Medulla oblongata (tissue), 1 donor: Measurements from ENCODE around the gene IPO7.
A peak's percentile ranks its signal among the peaks of the same experiment; 100 is the strongest.
"Not testable (repeated sequence)": the region's sequence is repeated elsewhere in the genome, so short reads cannot be mapped to it uniquely, and the experiment has no call there.

ENCODE experiments used
- DNase-seq: peaks from one replicate; pipeline ENCODE4 v3.0.0-alpha.2; 2015; ENCODE audit errors: extremely low spot score

The IPO7 gene

DNA sequence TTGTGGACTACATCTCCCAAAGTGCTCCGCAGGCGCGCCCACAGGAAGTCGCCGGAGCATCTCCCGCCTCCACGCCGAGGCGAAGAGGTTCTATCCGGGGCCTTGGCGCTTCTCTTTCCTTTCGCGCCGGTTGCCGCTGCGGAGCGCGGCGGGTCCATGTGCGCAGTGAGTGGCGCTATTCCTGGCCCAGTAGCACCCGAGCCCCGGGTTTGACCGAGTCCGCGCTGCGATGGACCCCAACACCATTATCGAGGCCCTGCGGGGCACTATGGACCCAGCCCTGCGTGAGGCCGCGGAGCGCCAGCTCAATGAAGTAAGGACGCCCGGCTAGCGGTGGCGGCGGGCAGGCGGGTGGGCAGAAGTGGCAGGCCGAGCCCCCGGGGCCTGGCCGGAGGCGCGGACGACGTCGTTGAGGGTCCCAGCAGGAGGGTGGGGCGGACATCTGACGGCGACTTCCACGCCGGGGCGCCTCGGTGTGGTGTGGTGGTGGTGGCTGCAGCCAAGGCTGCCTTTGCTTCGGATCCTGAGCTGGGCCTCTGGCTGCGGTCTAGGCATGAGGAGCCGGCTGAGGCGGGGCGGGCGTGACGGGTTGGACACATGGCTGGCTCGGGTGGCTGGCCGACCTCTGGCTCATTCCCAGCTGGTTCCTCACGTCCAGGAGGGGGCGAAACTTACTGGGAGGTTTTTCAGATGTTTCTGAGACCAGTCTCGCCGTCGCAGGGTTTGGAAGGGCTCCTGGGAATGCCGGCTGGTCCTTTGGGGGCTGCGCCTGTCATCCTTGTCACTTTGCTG lies at the start of gene IPO7:
Gene IPO7, plus strand, starts transcription at position 118 of the 792 bp plus-strand sequence. Its CDS starts 112 bp downstream, at position 230.
- DNase-seq: peak; percentile 96

DNA sequence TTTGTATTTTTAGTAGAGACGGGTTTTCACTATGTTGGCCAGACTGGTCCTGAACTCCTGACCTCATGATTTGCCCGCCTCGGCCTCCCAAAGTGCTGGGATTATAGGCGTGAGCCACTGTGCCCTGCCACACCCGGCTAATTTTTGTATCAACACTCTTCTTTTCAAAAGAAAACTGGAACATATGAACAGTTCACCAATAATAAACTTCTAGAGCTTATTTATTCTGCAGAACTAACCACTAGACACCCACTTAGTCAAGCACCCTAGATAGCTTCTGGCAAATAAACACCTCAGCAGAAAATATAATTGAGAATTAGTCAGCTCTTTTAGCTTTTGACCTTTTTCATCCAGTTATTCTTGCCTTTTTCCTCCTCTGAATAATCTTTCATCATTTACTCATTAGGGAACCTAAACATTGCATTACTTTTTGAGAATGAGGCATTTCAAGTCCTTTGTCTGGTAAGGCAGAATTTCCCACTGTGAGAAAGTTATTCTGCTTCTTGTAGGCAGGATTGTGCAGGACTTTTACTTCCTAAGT lies 42.7 kb upstream of the IPO7 start:
- DNase-seq: no peak

DNA sequence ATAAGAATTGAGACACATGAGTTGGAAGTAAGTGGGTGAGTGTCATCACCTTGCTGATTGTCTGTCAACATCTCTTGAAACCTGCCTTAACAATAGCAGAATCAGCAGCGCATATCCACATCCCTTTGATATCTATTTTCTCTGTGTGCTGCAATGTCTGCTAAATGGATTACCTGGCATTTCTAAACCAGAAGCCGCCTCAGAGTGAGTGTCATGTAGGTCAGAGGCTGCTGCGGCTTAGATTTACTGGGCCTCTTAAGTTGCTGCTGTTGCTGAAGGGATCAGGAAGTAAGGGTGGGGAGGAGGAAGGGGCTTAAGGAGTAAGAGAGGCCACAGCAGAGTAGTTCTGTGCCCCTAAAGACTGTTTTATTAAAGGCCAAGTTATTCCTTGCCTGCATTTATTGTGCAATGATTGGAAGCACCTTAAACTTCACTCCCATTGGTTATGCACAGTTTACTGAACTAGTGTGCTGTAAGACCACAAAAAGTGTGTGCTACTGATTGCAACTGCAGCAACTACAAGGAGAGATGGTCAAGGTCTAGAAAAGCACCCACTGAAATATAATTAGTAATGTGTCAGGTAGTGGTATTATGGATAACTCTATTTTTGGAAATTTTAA lies 40.3 kb upstream of the IPO7 start:
- DNase-seq: no peak

DNA sequence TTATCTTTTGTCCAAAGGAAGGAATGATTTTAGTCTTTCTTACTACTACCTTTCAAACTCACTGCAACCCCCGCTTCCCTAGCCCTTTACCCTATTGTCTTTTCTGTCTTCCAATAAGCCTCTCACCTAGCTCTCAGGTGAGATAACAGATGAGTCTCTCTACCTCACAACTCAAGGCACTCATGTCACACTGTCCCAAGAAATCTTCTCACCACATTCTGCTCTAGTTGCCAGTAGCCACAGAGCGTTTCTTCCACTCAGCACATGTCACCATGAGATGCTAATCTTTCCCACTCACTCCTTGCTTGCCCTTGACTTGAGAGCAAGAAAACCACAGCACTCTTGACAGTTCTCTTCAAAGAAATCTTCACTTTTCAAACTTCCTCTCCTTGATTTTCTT lies 37.4 kb upstream of the IPO7 start:
- no peak for DNase-seq

DNA sequence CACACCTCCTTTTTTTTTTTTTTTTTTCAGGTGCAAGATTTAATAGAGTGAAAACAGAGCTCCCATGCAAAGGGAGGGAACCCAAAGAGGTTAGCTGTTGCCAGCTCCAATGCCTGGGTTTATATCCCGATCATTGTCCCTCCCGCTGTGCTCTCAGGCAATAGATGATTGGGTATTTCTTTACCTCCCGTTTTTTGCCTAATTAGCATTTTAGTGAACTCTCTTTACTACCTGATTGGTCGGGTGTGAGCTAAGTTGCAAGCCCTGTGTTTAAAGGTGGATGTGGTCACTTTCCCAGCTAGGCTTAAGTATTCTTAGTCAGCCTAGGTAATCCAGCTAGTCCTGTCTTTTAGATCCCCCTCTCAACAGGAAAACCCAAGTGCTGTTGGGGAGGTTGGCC lies 36.7 kb upstream of the IPO7 start:
- DNase-seq: not testable (repeated sequence)

DNA sequence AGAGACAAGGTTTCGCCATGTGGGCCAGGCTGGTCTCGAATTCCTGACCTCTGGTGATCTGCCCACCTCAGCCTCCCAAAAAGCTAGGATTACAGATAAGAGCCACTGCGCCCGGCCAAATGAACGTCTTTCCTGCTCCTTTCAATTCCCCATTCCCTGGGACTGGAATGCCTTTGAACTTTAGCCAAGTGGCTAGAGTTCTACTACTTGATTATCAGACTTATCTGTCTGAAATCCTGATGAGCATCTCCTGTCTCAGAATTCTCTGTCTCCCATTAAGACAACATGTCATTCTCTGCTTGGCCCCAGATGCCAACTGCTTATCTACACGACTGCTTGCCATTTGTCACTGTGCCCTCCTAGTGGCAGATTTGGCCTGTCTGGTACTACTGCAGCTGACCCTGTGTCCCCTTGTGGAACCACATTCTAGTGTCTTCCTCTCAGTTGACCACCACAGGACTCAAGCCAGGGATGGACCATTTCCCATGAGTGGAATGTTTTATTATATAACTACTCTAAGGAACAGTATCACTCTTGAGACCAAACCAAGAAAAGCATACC lies 33.1 kb upstream of the IPO7 start:
- DNase-seq: no peak

DNA sequence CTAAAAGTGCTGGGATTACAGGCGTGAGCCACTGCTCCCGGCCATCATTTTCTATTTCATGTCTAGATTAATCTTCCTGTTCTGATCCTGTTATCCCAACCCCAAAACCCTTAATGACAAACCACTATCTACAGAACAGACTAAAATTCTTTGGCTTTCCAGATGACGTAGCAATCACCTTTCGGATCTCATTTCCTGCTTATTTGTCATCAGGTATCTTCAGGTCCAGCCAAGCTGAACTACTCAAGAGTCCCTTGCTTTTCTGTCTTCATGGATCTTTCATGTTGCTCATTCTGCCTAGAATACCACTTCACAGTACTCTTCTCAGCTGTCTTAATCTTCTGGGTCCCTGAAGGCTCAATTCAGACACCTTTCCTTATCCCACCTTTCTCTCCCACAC lies 27.4 kb upstream of the IPO7 start:
- DNase-seq: no peak

DNA sequence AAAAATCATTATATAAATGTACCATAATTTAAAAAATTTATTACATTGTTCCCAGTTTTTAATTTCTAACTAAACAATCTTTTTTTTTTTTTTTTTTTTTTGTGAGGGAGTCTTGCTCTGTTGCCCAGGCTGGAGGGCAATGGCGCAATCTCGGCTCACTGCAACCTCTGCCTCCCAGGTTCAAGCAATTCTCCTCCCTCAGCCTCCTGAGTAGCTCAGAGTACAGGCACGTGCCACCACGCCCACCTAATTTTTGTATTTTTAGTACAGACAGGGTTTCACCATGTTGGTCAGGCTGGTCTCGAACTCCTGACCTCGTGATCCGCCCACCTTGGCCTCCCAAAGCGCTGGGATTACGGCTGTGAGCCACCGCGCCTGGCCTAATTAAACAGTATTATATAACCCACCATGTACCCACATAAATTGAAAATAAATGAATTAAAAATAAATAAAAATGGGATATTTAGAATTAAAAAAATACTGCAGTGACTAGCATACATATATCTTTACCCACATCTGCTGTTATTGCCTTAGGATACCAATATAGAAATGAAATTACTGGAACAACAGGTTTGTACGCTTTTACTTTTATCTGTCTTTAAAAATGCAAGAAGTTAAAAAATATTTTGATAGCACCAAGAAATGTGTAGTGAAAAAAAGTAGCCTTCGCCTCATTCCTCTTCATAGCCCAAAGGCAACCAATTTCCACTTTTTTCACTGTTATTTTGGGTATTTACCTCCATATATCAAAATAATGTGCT lies 23.4 kb upstream of the IPO7 start:
- not testable (repeated sequence) for DNase-seq

DNA sequence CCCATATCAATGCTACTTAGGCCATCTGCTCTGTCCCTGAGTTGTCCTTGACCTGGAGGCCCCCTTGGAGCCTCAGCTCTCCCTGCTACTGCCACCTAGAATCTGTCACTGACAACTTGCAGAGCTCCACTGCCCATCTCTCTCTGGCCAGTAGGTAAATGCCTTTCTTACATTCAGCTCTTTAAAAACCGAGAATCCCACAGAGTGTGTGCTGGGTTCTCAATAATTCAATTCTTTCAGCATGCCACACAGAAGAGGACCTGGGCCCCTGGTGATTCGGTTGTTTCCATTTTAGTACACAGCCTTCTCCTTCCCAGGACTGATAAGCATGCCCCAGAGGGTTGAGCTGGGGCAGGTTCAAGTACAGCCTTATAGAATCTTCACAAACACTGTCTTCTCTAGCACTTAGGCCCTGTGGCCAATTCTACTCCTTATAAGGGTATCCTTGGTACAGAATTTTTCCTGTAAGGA lies 22.0 kb upstream of the IPO7 start:
- DNase-seq: no peak

DNA sequence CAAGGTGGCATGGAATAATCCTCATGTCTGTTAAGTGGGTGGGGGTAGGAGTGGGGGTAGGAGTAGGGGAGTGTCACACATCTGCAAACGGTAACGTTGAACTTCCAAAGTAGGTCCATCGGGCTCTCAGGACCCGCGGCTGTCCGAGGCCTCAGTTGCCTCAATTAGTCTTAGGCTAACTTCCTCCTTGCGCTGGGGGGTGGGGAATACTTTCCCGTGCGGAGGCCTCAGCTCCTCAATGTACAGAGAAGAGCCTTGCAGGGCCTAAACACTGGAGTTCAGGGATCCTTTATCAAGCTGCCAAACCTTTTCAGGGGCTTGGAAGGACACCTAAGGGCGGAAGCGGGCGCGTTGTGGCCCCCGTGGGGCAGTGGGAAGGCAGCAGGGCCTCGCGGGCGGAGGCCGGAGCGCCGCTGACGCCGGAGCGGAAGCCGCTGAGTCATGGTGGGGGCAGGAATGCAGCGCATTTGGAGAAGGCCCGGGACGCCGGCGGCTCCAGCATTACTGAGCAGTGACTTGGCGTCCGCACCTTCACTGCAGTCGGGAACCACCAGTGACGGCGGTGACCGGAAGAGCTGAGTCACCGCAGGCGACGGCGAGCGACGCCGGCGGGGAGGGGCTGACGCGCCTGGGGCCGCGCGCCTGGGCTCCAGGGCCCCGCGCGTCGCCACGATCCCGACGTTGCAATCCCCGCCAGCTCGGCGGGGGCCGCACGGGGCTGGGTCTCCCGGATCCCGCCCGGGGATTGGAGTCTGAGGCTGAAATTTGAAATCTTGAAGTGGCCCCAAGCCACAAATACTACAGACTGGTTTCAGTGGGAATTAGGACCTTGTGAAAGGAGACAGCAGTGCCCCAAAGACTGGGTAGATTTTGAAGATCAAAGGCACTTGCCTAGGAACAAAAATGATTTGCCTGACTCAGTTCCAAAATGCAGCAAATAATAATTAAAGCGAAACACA lies 20.2 kb upstream of the IPO7 start:
- peak; percentile 92 for DNase-seq

DNA sequence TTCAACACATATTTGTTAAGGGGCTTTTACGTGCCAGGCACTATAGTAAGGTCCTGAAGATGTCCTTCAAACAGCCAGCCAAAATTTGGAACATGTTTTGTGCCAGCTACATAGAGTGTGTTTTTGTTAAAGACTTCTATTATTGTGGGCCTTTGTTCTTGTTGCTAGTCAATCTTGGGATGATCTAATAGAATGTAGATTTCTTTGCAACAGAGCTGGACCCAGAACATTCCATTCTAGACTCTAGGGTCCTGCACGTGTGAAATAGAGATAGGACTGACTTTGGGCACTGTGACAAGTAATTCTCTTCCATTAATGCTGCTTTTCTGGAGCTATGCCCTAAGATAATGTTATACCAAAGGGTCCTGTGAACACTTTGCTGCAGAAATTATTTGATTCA lies 16.9 kb upstream of the IPO7 start:
- no peak for DNase-seq

DNA sequence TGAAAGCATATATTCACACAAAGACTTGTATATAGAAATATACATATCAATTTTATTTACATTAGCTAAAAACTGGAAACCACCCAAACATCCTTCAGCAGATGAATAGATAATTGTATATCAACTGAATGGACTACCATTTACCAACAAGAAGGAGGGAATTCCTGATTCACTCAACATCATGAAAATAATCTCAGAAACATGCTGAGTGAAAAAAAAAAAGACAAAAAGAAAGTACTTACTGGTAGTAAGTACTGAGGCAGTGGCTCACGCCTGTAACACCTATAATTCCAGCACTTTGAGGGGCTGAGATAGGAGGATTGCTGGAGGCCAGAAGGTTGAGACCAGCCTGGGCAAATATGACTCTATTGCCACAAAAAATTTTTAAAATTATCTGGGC lies 7.4 kb upstream of the IPO7 start:
- DNase-seq: no peak

DNA sequence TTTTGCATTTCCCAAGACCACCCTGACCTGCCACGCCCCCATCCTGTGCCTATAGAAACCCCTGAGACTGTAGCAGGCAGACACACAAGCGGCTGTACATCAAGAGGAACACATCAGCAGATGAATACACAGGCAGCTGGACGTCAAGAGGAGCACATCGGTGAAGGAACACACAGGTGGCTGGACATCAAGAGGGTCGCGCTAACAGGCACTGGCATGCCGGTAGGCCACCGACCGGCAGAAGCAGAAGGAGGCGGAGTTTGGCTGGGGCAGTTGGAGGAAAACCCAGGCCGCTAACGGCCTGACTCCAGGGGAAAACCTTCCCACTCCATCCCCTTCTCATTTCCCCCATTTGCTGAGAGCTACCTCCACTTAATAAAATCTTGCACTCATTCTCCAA lies 5.4 kb upstream of the IPO7 start:
- DNase-seq: no peak

DNA sequence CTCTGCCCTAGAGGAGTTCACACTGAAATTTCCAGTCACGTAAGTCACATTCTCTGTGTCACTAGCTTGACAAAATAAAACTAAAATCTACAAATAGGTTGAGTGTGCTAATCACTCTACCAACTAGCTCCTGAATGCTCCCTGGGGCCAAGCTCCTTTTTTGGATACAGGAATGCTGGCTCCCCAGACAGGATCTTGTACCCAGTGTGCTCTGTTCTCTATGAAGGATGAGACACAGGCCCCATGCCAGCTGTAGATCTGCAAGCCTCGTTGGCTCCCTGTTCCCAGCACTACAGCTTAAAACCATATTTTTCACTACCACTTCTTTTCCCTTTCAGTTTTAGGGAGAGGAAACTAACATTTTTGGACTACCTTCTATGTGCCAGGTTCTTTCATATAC lies 3.7 kb upstream of the IPO7 start:
- no peak for DNase-seq

DNA sequence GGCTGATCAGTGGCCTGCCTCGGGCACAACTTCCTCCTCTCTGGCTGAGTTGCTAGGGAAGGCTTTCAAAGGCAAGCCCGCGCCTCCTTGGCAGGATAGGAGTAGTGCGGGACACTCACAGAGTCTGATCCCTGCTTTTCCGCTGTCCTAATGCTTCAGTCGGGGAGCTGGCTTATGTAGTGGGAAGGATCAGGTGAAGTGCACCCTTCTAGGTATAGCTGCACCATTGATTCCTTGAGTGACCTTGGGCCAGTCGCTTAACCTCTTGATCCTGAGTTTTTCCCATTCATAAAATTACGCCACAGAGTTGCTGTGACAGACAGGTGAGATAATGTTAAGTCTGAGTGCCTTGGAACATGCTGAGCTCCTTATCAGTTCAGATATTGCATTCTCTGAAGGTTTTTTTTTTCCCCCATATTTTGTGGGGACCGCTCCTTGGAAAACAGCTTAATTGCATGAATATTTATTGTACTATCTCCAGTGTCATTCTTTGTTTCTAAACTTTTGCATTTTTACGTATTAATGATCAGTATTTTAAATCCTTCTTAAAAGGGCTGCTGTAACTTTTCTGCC lies 961 bp downstream of the IPO7 start:
- no peak for DNase-seq

DNA sequence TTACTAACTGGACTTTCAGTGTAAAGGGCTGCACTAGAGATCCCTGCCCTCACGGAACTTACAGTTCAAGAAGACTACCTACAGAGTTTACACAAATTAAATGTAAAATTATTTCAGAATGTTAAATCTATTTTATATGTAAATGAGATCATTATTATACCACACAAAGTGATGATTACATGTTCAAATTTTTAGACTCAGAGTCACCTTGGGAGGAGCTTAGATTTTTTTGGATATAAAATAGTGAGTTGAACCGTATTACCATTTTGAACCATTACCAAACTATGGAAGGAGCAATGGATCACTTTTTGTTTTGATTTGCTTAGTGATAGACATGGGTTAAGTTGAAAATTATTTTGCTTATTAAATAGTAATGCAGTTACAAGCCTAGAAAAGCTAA lies 1.6 kb downstream of the IPO7 start:
- no peak for DNase-seq

DNA sequence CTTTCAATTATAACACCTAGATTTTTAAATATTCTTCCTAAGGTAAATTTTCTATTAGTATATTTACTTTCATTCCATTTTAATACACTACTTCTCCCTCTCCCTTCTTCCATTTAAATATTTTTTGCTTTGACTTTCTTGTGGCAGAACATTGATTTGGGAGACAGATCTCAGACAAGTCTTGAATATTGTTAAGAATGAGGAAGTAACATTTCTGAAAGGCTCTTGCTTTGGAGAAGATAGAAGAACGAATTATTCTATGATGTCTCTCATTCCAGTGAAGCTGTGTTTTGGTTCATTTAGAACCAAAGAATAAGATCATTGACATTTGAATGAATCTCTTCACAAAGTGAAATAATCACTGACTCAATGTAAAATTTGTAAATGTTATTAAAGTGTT lies 2.4 kb downstream of the IPO7 start:
- DNase-seq: no peak

DNA sequence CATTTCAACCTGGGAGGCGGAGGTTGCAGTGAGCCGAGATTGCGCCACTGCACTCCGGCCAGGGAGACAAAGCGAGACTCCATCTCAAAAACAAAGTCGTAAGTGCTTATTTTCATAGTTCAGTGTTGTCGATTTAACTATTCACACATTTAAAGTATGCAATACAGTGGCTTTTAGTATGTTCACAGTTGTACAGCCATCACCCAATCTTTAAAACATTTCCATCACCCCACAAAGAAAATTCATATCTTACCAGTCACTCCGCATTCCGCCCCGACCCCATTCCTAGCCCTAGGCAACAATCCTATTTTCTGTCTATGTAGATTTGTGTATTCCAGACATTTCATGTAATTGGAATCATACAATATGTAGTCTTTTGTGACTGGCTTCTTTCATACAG lies 11.9 kb downstream of the IPO7 start:
- no peak for DNase-seq

DNA sequence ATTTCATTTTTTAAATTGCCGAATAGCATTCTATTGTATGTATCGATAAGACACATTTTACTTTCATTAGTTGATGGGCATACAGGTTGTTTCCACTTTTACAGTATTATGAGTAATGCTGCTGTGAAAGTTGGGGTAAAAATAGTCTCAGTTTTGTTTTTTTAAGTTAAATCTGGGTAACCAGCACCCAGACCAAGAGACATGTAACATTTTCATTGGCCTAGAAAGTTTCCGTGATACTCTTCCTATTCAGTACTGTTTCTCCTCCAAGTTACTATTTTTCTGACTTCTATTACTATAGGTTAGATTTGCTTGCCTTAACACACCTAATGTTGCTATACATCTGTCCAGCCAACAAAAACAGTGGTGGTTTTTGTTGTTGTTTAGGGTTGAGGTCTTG lies 12.3 kb downstream of the IPO7 start:
- no peak for DNase-seq
